ENCODE data around the gene SCMH1.

DNA sequence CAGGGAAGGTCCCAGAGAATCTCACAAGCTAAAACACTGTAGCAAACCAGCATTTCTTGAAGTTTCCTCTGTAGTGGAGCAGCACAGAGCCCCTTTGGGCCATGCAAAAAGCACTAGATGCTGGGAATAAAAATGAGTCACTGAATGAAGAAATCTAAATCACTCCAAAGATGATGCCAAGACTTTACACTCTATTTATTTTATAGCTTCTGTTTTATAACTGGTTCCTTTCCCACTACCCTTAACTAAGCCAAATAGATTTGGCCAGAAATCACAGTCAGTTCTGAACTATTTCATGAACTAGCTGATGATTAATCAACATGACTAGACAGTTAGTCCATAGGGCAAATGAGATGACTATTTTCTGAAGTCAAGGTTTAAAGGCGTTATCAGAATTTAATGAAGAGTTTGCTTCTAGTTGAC is 89.5 kb downstream of the SCMH1 start:
- TF ChIP-seq, protein P1, sequence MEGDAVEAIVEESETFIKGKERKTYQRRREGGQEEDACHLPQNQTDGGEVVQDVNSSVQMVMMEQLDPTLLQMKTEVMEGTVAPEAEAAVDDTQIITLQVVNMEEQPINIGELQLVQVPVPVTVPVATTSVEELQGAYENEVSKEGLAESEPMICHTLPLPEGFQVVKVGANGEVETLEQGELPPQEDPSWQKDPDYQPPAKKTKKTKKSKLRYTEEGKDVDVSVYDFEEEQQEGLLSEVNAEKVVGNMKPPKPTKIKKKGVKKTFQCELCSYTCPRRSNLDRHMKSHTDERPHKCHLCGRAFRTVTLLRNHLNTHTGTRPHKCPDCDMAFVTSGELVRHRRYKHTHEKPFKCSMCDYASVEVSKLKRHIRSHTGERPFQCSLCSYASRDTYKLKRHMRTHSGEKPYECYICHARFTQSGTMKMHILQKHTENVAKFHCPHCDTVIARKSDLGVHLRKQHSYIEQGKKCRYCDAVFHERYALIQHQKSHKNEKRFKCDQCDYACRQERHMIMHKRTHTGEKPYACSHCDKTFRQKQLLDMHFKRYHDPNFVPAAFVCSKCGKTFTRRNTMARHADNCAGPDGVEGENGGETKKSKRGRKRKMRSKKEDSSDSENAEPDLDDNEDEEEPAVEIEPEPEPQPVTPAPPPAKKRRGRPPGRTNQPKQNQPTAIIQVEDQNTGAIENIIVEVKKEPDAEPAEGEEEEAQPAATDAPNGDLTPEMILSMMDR (IDR thresholded peaks at IDR 0.05; ENCODE audit: insufficient read depth, low read length, poor library complexity, severe bottlenecking) = no peak
- TF ChIP-seq EZH2phosphoT487 (conservative IDR thresholded peaks at IDR 0.05; ENCODE audit: low read length) = no peak
